HepG2 (cell line): Measurements from ENCODE around the gene SGMS1. TPM values are rescaled to one million over a fixed set of nuclear protein-coding genes. Genes with fewer than 3 reads are reported as not detected.

Experiments used
- ATAC-seq: fragments of 200-7000 bp; cut with Tn5 transposase; 3 replicates; pipeline ENCODE4 v1.9.1; 2020; ENCODE audit warnings: mild to moderate bottlenecking, moderate library complexity
- BruUV-seq: library from RNA; stranded (reverse); fragments of 400-500 nt; replicated peaks from 2 replicates; lab custom pipeline; 2021; lab: Mats Ljungman, UMichigan
- CTCF ChIA-PET: fragments of 300-600 bp; formaldehyde crosslinking; extraction: SDS; loops from one replicate; lab custom pipeline; 2021; ENCODE audit warnings: low total read pairs, inconsistent platforms, low intra/inter-chr PET ratio; lab: Yijun Ruan, JAX
- POLR2A ChIA-PET: fragments of 350-600 bp; sonication (Branson Sonifier 250); formaldehyde crosslinking; loops from one replicate; lab custom pipeline; 2020; ENCODE audit warnings: antibody characterized with exemption, inconsistent platforms; lab: Yijun Ruan, JAX
- DNase-seq: peaks from one replicate; pipeline ENCODE4 v3.0.0-alpha.2; 2015; ENCODE audit warnings: low spot score
- FAIRE-seq: peaks from 3 replicates; lab custom pipeline; 2011; peaks lifted over from hg19 to GRCh38; lab: Jason Lieb, UNC
- H2AFZ ChIP-seq: one replicate; pipeline ENCODE4 v1.6.1; 2011; ENCODE audit warnings: low read length, inconsistent platforms
- H3K27ac ChIP-seq: fragments of 300-600 bp; 3 replicates; pipeline ENCODE4 v1.8.0; 2011; ENCODE audit warnings: mixed run types, mild to moderate bottlenecking, mixed read lengths, low read length, inconsistent platforms; ENCODE audit not compliant: insufficient read depth; ENCODE audit errors: extremely low read length
- H3K27me3 ChIP-seq, 2 experiments: fragments of 200-600 bp in 1 of 2; 2 replicates in 1 of 2; 3 replicates in 1 of 2; pipeline versions ENCODE4 v1.6.0 to v1.8.0; 2011; ENCODE audit warnings: low read length in 2 of 2, mild to moderate bottlenecking in 2 of 2, moderate library complexity in 2 of 2, inconsistent platforms in 1 of 2; ENCODE audit not compliant: insufficient read depth in 2 of 2, control insufficient read depth in 1 of 2
- H3K36me3 ChIP-seq, 2 experiments: fragments of 200-600 bp in 1 of 2; replicated peaks in 1 of 2; 2 replicates in 1 of 2; 3 replicates in 1 of 2; pipeline versions ENCODE4 v1.5.1 to v1.8.0; 2011; ENCODE audit warnings: low read length in 2 of 2, inconsistent platforms in 1 of 2; ENCODE audit not compliant: insufficient read depth in 2 of 2, control insufficient read depth in 1 of 2
- H3K4me1 ChIP-seq: 2 replicates; pipeline ENCODE4 v1.5.1; 2012; ENCODE audit warnings: low read length, inconsistent platforms; ENCODE audit not compliant: insufficient read depth
- H3K4me2 ChIP-seq: 2 replicates; pipeline ENCODE4 v1.6.0; 2011; ENCODE audit warnings: low read depth, low read length, inconsistent platforms
- H3K4me3 ChIP-seq, 3 experiments: fragments of 200-600 bp in 1 of 3; sonication (generic), shearing (Covaris generic) in 1 of 3; replicated peaks in 1 of 3; 2 replicates each; pipeline ENCODE4 v1.5.1; 2011 to 2016; ENCODE audit warnings: low read length in 3 of 3, inconsistent platforms in 2 of 3, low read depth in 2 of 3, mild to moderate bottlenecking in 2 of 3, control low read depth in 1 of 3, mixed read lengths in 1 of 3; ENCODE audit not compliant: insufficient read depth in 1 of 3
- H3K79me2 ChIP-seq: one replicate; pipeline ENCODE4 v1.6.1; 2011; ENCODE audit warnings: low read length, inconsistent platforms; ENCODE audit not compliant: insufficient read depth
- H3K9ac ChIP-seq: 2 replicates; pipeline ENCODE4 v1.6.0; 2011; ENCODE audit warnings: mild to moderate bottlenecking, low read depth, low read length, inconsistent platforms; ENCODE audit not compliant: insufficient read depth
- H3K9me3 ChIP-seq: 2 replicates; pipeline ENCODE4 v1.5.1; 2012; ENCODE audit warnings: mild to moderate bottlenecking, low read length
- H4K20me1 ChIP-seq: 2 replicates; pipeline ENCODE4 v1.6.0; 2011; ENCODE audit warnings: inconsistent platforms, mild to moderate bottlenecking, low read length, moderate library complexity; ENCODE audit not compliant: insufficient read depth
- EZH2 ChIP-seq: conservative IDR thresholded peaks from 2 replicates; pipeline ENCODE4 v1.6.1; 2012; ENCODE audit warnings: mild to moderate bottlenecking, low read depth, low read length, moderate library complexity
- MTF2 ChIP-seq: sonication (generic); formaldehyde crosslinking; IDR thresholded peaks from 2 replicates; pipeline ENCODE4 v1.5.0; 2020; ENCODE audit warnings: missing genetic modification reagents, borderline replicate concordance
- MXD1 ChIP-seq: sonication (generic); formaldehyde crosslinking; IDR thresholded peaks from 2 replicates; pipeline ENCODE4 v1.4.0; 2020; ENCODE audit warnings: mild to moderate bottlenecking, missing genetic modification reagents
- NCOA5 ChIP-seq: sonication (generic); formaldehyde crosslinking; IDR thresholded peaks from 2 replicates; pipeline ENCODE4 v1.4.0; 2020; ENCODE audit warnings: missing genetic modification reagents
- NFKBIZ ChIP-seq: IDR thresholded peaks from 2 replicates; pipeline ENCODE4 v1.6.1; 2018; ENCODE audit warnings: missing genetic modification reagents, missing compliant biosample characterization
- PPARG ChIP-seq: conservative IDR thresholded peaks from 2 replicates; pipeline ENCODE4 v1.6.1; 2016; ENCODE audit warnings: missing biosample characterization, missing genetic modification reagents
- RFX3 ChIP-seq: IDR thresholded peaks from 2 replicates; pipeline ENCODE4 v1.6.1; 2016; ENCODE audit warnings: missing biosample characterization, missing genetic modification reagents
- SP1 ChIP-seq, 2 experiments: fragments of 450-650 bp in 1 of 2; sonication (generic) in 1 of 2; formaldehyde crosslinking in 1 of 2; IDR thresholded peaks; 2 replicates each; pipeline versions ENCODE4 v1.4.0 to v1.6.1; 2016 to 2020; ENCODE audit warnings: missing genetic modification reagents in 1 of 2
- THYN1 ChIP-seq: sonication (generic); formaldehyde crosslinking; IDR thresholded peaks from 2 replicates; pipeline ENCODE4 v1.8.1; 2023; ENCODE audit warnings: low read depth, mild to moderate bottlenecking, moderate library complexity, missing genetic modification reagents, borderline replicate concordance
- ZFYVE20 ChIP-seq: sonication (generic); formaldehyde crosslinking; IDR thresholded peaks from 2 replicates; pipeline ENCODE4 v1.8.0; 2023; ENCODE audit warnings: low read depth, mild to moderate bottlenecking, moderate library complexity, missing genetic modification reagents, borderline replicate concordance
- ZKSCAN8 ChIP-seq: IDR thresholded peaks from 2 replicates; pipeline ENCODE4 v1.6.1; 2016; ENCODE audit warnings: borderline replicate concordance, missing genetic modification reagents, missing compliant biosample characterization
- ZNF136 ChIP-seq: sonication (generic); formaldehyde crosslinking; IDR thresholded peaks from 2 replicates; pipeline ENCODE4 v1.8.1; 2022; ENCODE audit warnings: low read depth, mild to moderate bottlenecking, moderate library complexity, missing genetic modification reagents
- ZNF225 ChIP-seq: sonication (generic); formaldehyde crosslinking; IDR thresholded peaks from 2 replicates; pipeline ENCODE4 v1.4.0; 2020; ENCODE audit warnings: mild to moderate bottlenecking, missing genetic modification reagents
- ZNF253 ChIP-seq: sonication (generic); formaldehyde crosslinking; IDR thresholded peaks from 2 replicates; pipeline ENCODE4 v1.8.0; 2022; ENCODE audit warnings: mild to moderate bottlenecking, missing genetic modification reagents, borderline replicate concordance
- ZNF343 ChIP-seq: sonication (generic); formaldehyde crosslinking; IDR thresholded peaks from 2 replicates; pipeline ENCODE4 v1.4.0; 2020; ENCODE audit warnings: mild to moderate bottlenecking, missing genetic modification reagents
- ZNF547 ChIP-seq: sonication (generic); formaldehyde crosslinking; IDR thresholded peaks from 2 replicates; pipeline ENCODE4 v1.5.1; 2020; ENCODE audit warnings: mild to moderate bottlenecking, missing genetic modification reagents
- WGBS: methylation state at CpG from one replicate; pipeline ENCODE4 v1.1.6; 2017; ENCODE audit warnings: low lambda C conversion rate; 5-methylcytosine and 5-hydroxymethylcytosine counted together
- in situ Hi-C: cut with HindIII; loops from 2 replicates; pipeline ENCODE4 v1.10.0; 2017; ENCODE audit warnings: low pct_unique_long_range_greater_than_20kb; ENCODE audit not compliant: extremely low pct_ligation_motif_present
- intact Hi-C: fragments of 100-400 bp; cut with micrococcal nuclease; formaldehyde crosslinking; loops from one replicate; pipeline ENCODE4 v1.10.0; 2022; ENCODE audit not compliant: unreplicated experiment
- polyA plus RNA-seq, 8 experiments: library from polyadenylated mRNA; depleted of rRNA in 3 of 8; stranded (reverse) in 7 of 8; unstranded in 1 of 8; fragments of >200 nt; fragmentation: Illumina TruSeq in 4 of 8; extraction: Trizol in 4 of 8; gene quantifications; 2 replicates each; pipeline versions ENCODE4 v1.2.1 to v1.2.3, GENCODE V29; 2011 to 2016; ENCODE audit warnings: low read depth in 4 of 8, missing spikeins in 1 of 8, mixed read lengths in 1 of 8; ENCODE audit not compliant: insufficient read depth in 1 of 8
- total RNA-seq, 5 experiments: library from RNA; depleted of rRNA; stranded (reverse); fragments of >200 nt; fragmentation: Illumina TruSeq; extraction: Trizol; gene quantifications; 2 replicates each; pipeline ENCODE4 v1.2.3, GENCODE V29; 2016; ENCODE audit warnings: low read depth in 1 of 5

The SGMS1 gene
- total and polyA plus RNA-seq, 2 of the 13 experiments (the other 11 are each of a cell fraction or from before 2014, with no cell fraction given), result 6.5 to 15.1 TPM

- Histone ChIP-seq H3K79me2 (no peaks in the 10 kb centered on the region), H3K27me3 (no peaks in the 10 kb centered on the region), H3K4me3 (no peak overlapping the region), H3K36me3 (peaks cover 3 to 30% of the 10 kb centered on the region in 2 experiments; a peak in 3 of 5 replicates), H2AFZ (no peak overlapping the region)
- TF ChIP-seq EZH2 (no peak), ZNF253 (CRISPR knock-in tag) (no peak), ZFYVE20 (CRISPR knock-in tag) (no peak), RFX3 (CRISPR knock-in tag) (no peak), MTF2 (CRISPR knock-in tag) (no peak), THYN1 (CRISPR knock-in tag) (no peak), PPARG (CRISPR knock-in tag) (no peak), ZNF225 (CRISPR knock-in tag) (no peak), ZNF343 (CRISPR knock-in tag) (no peak), ZNF547 (no peak), ZKSCAN8 (CRISPR knock-in tag) (no peak), MXD1 (CRISPR knock-in tag) (no peak), SP1 (IDR thresholded peaks at IDR 0.05) (no peak), SP1 (CRISPR knock-in tag; IDR thresholded peaks at IDR 0.05) (no peak), NCOA5 (CRISPR knock-in tag) (no peak), NFKBIZ (CRISPR knock-in tag) (no peak), ZNF136 (CRISPR knock-in tag) (no peak)
- TF ChIP-seq, all 625 proteins: peak for 0
- WGBS, result 98% methylated on average over 4 of the region's 4 CpGs
- in situ Hi-C loops, result no loop called here
- ATAC-seq, result no peak
- H3K4me2 ChIP-seq, result no peak overlapping the region
- DNase-seq, result no peak
- no peak overlapping the region for H3K27ac ChIP-seq
- no peaks in the 10 kb centered on the region for H3K4me1 ChIP-seq
- H4K20me1 ChIP-seq, result no peaks in the 10 kb centered on the region
- intact Hi-C loops, result no loop called here
- H3K9ac ChIP-seq, result no peak overlapping the region
- ChIA-PET CTCF (no interaction called here), POLR2A (no interaction called here)
- no TSS peak for BruUV-seq
- no peaks in the 10 kb centered on the region for H3K9me3 ChIP-seq
- FAIRE-seq, result no peak
Observed at GRCh38 chr10:50309342-50309741, 314.4 kb downstream of the SGMS1 start.
